Astrocyte (in vitro differentiated cells and primary cell): ENCODE data around the gene CEND1.

ENCODE experiments used
- EZH2 ChIP-seq: IDR thresholded peaks from 2 replicates; pipeline ENCODE4 v1.6.1; 2012; ENCODE audit warnings: mild to moderate bottlenecking, low read length, inconsistent platforms; ENCODE audit not compliant: insufficient read depth
- TF ChIP-seq, protein P1 (sequence below): IDR thresholded peaks from 2 replicates; pipeline ENCODE4 v1.5.1; 2011; ENCODE audit warnings: low read depth, mild to moderate bottlenecking, inconsistent platforms, low read length, moderate library complexity; ENCODE audit not compliant: insufficient read depth

DNA sequence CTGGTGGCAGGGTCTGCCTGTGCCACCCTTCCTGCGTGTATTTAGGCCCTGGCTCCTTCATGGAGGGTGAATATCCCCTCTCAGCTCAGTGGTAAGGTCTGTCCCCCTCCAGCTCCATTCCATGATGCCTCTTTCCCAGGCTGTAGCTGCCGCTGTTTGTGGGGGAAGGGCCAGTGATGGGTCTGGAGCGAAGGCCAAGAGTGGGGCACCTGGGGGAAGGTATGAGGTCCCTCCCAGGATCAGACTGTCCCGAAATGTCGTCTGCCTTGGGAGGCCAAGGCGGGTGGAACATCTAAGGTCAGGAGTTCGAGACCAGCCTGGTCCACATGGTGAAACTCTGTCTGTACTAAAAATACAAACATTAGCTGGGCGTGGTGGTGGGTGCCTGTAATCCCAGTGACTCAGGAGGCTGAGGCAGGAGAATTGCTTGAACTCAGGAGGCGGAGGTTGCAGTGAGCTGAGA lies 44.0 kb upstream of the CEND1 start:
- TF ChIP-seq EZH2: no peak
- TF ChIP-seq, protein P1, sequence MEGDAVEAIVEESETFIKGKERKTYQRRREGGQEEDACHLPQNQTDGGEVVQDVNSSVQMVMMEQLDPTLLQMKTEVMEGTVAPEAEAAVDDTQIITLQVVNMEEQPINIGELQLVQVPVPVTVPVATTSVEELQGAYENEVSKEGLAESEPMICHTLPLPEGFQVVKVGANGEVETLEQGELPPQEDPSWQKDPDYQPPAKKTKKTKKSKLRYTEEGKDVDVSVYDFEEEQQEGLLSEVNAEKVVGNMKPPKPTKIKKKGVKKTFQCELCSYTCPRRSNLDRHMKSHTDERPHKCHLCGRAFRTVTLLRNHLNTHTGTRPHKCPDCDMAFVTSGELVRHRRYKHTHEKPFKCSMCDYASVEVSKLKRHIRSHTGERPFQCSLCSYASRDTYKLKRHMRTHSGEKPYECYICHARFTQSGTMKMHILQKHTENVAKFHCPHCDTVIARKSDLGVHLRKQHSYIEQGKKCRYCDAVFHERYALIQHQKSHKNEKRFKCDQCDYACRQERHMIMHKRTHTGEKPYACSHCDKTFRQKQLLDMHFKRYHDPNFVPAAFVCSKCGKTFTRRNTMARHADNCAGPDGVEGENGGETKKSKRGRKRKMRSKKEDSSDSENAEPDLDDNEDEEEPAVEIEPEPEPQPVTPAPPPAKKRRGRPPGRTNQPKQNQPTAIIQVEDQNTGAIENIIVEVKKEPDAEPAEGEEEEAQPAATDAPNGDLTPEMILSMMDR: no peak
